K562 (cell line): ENCODE data around the gene BMP6. TPM values are rescaled to one million over a fixed set of nuclear protein-coding genes. Genes with fewer than 3 reads are reported as not detected.

Source experiments
- ATAC-seq: fragments of 200-7000 bp; cut with Tn5 transposase; 3 replicates; pipeline ENCODE4 v1.9.1; 2020; ENCODE audit warnings: moderate library complexity
- BruUV-seq: library from RNA; stranded (reverse); fragments of 400-500 nt; replicated peaks from 2 replicates; lab custom pipeline; 2021; lab: Mats Ljungman, UMichigan
- CTCF ChIA-PET: fragments of 300-600 bp; formaldehyde crosslinking; extraction: SDS; loops from one replicate; lab custom pipeline; 2021; ENCODE audit warnings: low intra/inter-chr PET ratio; lab: Yijun Ruan, JAX
- POLR2A ChIA-PET: fragments of 300-600, 350-650 bp; sonication (Branson Sonifier 250); formaldehyde crosslinking; extraction: SDS; loops from one replicate; lab custom pipeline; 2021; ENCODE audit warnings: antibody characterized with exemption, inconsistent platforms; lab: Yijun Ruan, JAX
- DNase-seq, 4 experiments: peaks; one replicate each; pipeline versions ENCODE4 v3.0.0 to v3.0.0-alpha.2; 2011 to 2018; ENCODE audit warnings: low spot score in 3 of 4, mixed read lengths in 3 of 4; ENCODE audit errors: extremely low read depth in 1 of 4
- FAIRE-seq: peaks from 2 replicates; lab custom pipeline; 2011; peaks lifted over from hg19 to GRCh38; lab: Jason Lieb, UNC
- H2AFZ ChIP-seq: 2 replicates; pipeline ENCODE4 v1.6.0; 2011; ENCODE audit warnings: low read depth, low read length, control low read depth, inconsistent platforms
- H3K27ac ChIP-seq: fragments of 200-600 bp; 3 replicates; pipeline ENCODE4 v1.8.0; 2011; ENCODE audit warnings: low read depth, mild to moderate bottlenecking, control low read depth, inconsistent platforms, low read length, moderate library complexity, mixed read lengths; ENCODE audit errors: extremely low read depth
- H3K27me3 ChIP-seq, 2 experiments: fragments of 300-600 bp in 1 of 2; 2 replicates in 1 of 2; 3 replicates in 1 of 2; pipeline versions ENCODE4 v1.6.0 to v1.8.0; 2011; ENCODE audit warnings: inconsistent platforms in 2 of 2, low read length in 2 of 2, mild to moderate bottlenecking in 1 of 2, mixed read lengths in 1 of 2, moderate library complexity in 1 of 2; ENCODE audit not compliant: control insufficient read depth in 2 of 2, insufficient read depth in 2 of 2
- H3K36me3 ChIP-seq: fragments of 300-600 bp; 3 replicates; pipeline ENCODE4 v1.8.0; 2011; ENCODE audit warnings: mild to moderate bottlenecking, low read length, inconsistent platforms; ENCODE audit not compliant: control insufficient read depth, insufficient read depth
- H3K4me1 ChIP-seq, 2 experiments: fragments of 200-600 bp in 1 of 2; replicated peaks in 1 of 2; 2 replicates in 1 of 2; 3 replicates in 1 of 2; pipeline versions ENCODE4 v1.5.1 to v1.8.0; 2011; ENCODE audit warnings: inconsistent platforms in 2 of 2, low read length in 2 of 2, mild to moderate bottlenecking in 1 of 2, mixed read lengths in 1 of 2, moderate library complexity in 1 of 2; ENCODE audit not compliant: control insufficient read depth in 2 of 2, insufficient read depth in 2 of 2
- H3K4me2 ChIP-seq: 2 replicates; pipeline ENCODE4 v1.6.1; 2011; ENCODE audit warnings: low read length, control low read depth, inconsistent platforms, mixed read lengths; ENCODE audit not compliant: insufficient read depth
- H3K4me3 ChIP-seq: fragments of 200-600 bp; sonication (generic), shearing (Covaris generic); 2 replicates; pipeline ENCODE4 v1.5.1; 2016; ENCODE audit warnings: control low read depth, inconsistent platforms
- H3K79me2 ChIP-seq: fragments of 200-600 bp; 3 replicates; pipeline ENCODE4 v1.8.0; 2011; ENCODE audit warnings: low read length, inconsistent platforms; ENCODE audit not compliant: control insufficient read depth, insufficient read depth
- H3K9ac ChIP-seq, 2 experiments: 2 replicates each; pipeline versions ENCODE4 v1.6.0 to v1.6.1; 2011; ENCODE audit warnings: low read depth in 2 of 2, low read length in 2 of 2, control low read depth in 1 of 2, inconsistent platforms in 1 of 2, mild to moderate bottlenecking in 1 of 2, mixed read lengths in 1 of 2; ENCODE audit not compliant: insufficient read depth in 1 of 2
- H3K9me1 ChIP-seq: one replicate; pipeline ENCODE4 v1.6.0; 2011; ENCODE audit warnings: inconsistent platforms, mild to moderate bottlenecking, low read length, moderate library complexity; ENCODE audit not compliant: control insufficient read depth, insufficient read depth
- H3K9me3 ChIP-seq: replicated peaks from 2 replicates; pipeline ENCODE4 v1.5.1; 2011; ENCODE audit warnings: low read depth, low read length, inconsistent platforms; ENCODE audit not compliant: control insufficient read depth, insufficient read depth
- H4K20me1 ChIP-seq: replicated peaks from 2 replicates; pipeline ENCODE4 v1.6.1; 2011; ENCODE audit warnings: low read length, inconsistent platforms, mixed read lengths; ENCODE audit not compliant: control insufficient read depth, insufficient read depth
- AFF1 ChIP-seq, 2 experiments: fragments of 450-650 bp; IDR thresholded peaks; 2 replicates each; pipeline ENCODE4 v1.6.1; 2018; ENCODE audit warnings: mild to moderate bottlenecking in 2 of 2, low read depth in 1 of 2; ENCODE audit not compliant: partially characterized antibody in 2 of 2
- FUS ChIP-seq: fragments of 200-400 bp; formaldehyde crosslinking; optimal IDR thresholded peaks from 2 replicates; pipeline ENCODE3; 2017; ENCODE audit warnings: low read depth, low read length
- GTF2E2 ChIP-seq: fragments of 200-800 bp; sonication (Bioruptor generic); IDR thresholded peaks from 2 replicates; pipeline ENCODE4 v1.6.1; 2016; ENCODE audit warnings: missing genetic modification characterization, missing compliant biosample characterization
- KLF1 ChIP-seq: fragments of 450-650 bp; IDR thresholded peaks from 2 replicates; pipeline ENCODE4 v1.6.1; 2016; ENCODE audit warnings: missing genetic modification characterization, missing compliant biosample characterization
- MAFK ChIP-seq: IDR thresholded peaks from 2 replicates; pipeline ENCODE4 v1.6.1; 2011; ENCODE audit warnings: low read length, improper control_type of control experiment
- MAX ChIP-seq: sonication (generic); formaldehyde crosslinking; IDR thresholded peaks from 2 replicates; pipeline ENCODE4 v1.9.0; 2022; ENCODE audit warnings: mild to moderate bottlenecking, missing genetic modification reagents
- PPARD ChIP-seq: fragments of 250-450 bp; sonication (Bioruptor Pico); IDR thresholded peaks from 2 replicates; pipeline ENCODE4 v1.8.0; 2022; ENCODE audit warnings: inconsistent platforms, mild to moderate bottlenecking, moderate library complexity
- RUNX1 ChIP-seq: sonication (generic); IDR thresholded peaks from 2 replicates; pipeline ENCODE4 v1.6.1; 2016; ENCODE audit warnings: antibody characterized with exemption, low read depth
- SMAD4 ChIP-seq: fragments of 250-450 bp; sonication (Bioruptor Pico); conservative IDR thresholded peaks from 2 replicates; pipeline ENCODE4 v1.8.0; 2021; ENCODE audit warnings: inconsistent platforms, mild to moderate bottlenecking, moderate library complexity
- SPI1 ChIP-seq: IDR thresholded peaks from 2 replicates; pipeline ENCODE4 v1.6.1; 2011; ENCODE audit warnings: low read depth, low read length, control low read depth, borderline replicate concordance
- SREBF1 ChIP-seq: fragments of 150-350 bp; IDR thresholded peaks from 2 replicates; pipeline ENCODE4 v1.6.1; 2014; ENCODE audit warnings: antibody characterized with exemption, low read depth, low read length, borderline replicate concordance
- SRSF3 ChIP-seq: fragments of 200-400 bp; formaldehyde crosslinking; IDR thresholded peaks from 2 replicates; pipeline ENCODE4 v1.6.1; 2016; ENCODE audit warnings: mild to moderate bottlenecking, low read length, moderate library complexity; ENCODE audit not compliant: insufficient read depth
- SUPT5H ChIP-seq: fragments of 450-650 bp; IDR thresholded peaks from 2 replicates; pipeline ENCODE4 v1.6.1; 2016
- TAL1 ChIP-seq: fragments of 450-650 bp; IDR thresholded peaks from 2 replicates; pipeline ENCODE4 v1.6.1; 2016; ENCODE audit warnings: mild to moderate bottlenecking
- XRCC3 ChIP-seq: fragments of 450-650 bp; IDR thresholded peaks from 2 replicates; pipeline ENCODE4 v1.6.1; 2017; ENCODE audit warnings: mild to moderate bottlenecking, moderate library complexity
- WGBS: fragments of 100-300 bp; shearing (Covaris generic); methylation state at CpG from one replicate; pipeline ENCODE4 v1.1.6; 2016; ENCODE audit warnings: low coverage, mixed read lengths; ENCODE audit not compliant: insufficient coverage; ENCODE audit errors: missing lambda C conversion rate; 5-methylcytosine and 5-hydroxymethylcytosine counted together
- in situ Hi-C: fragments of 300-500 bp; cut with MboI; formaldehyde crosslinking; loops from 4 replicates; pipeline ENCODE4 v1.15.0; 2018; ENCODE audit warnings: inconsistent platforms, mixed read lengths
- intact Hi-C: fragments of 100-400 bp; cut with micrococcal nuclease; formaldehyde crosslinking; loops from 2 replicates; pipeline ENCODE4 v1.14.2; 2022
- polyA plus RNA-seq, 8 experiments: library from polyadenylated mRNA; depleted of rRNA in 4 of 8; stranded (reverse) in 5 of 8; unstranded in 3 of 8; fragments of >200 nt; fragmentation: Nextera tagmentation in 2 of 8; fragmentation: Illumina TruSeq in 1 of 8; extraction: Ambion mirVana in 2 of 8; extraction: Trizol in 1 of 8; gene quantifications; 2 replicates each; pipeline versions ENCODE4 v1.2.1 to v1.2.3, GENCODE V29; 2011 to 2014; ENCODE audit warnings: inconsistent platforms in 1 of 8, missing spikeins in 1 of 8
- total RNA-seq, 7 experiments: library from RNA; depleted of rRNA in 6 of 7; stranded (reverse); fragments of >200 nt in 6 of 7; fragmentation: Illumina TruSeq in 2 of 7; extraction: Trizol in 2 of 7; gene quantifications; 2 replicates each; pipeline versions ENCODE4 v1.2.1 to v1.2.3, GENCODE V29; 2011 to 2021; ENCODE audit warnings: low replicate concordance in 1 of 7
- TF ChIP-seq, protein P1 (sequence below): fragments of 250-450 bp; sonication (Bioruptor Pico); IDR thresholded peaks from 2 replicates; pipeline ENCODE4 v1.4.0; 2020; ENCODE audit warnings: mild to moderate bottlenecking, moderate library complexity, borderline replicate concordance

The BMP6 gene
- total and polyA plus RNA-seq, 9 of the 15 experiments (the other 6 are each of a cell fraction or from before 2014, with no cell fraction given): 0.01 to 0.13 (median 0.06) TPM; not detected in 3

GRCh38 chr6:7893342-7893741 is 167.4 kb downstream of the BMP6 start:
- FAIRE-seq (no peak), DNase-seq (no peak), ATAC-seq (no peak)
- Histone ChIP-seq H3K27me3 (no peaks in the 10 kb centered on the region), H3K4me2 (no peak overlapping the region), H3K27ac (no peak overlapping the region), H3K9me3 (no peaks in the 10 kb centered on the region), H3K9me1 (peaks cover 2% of the 10 kb centered on the region), H3K4me3 (no peak overlapping the region), H3K79me2 (peaks cover 8% of the 10 kb centered on the region; the same call in 2 of the 3 replicates), H3K4me1 (peaks cover 0 to under 1% of the 10 kb centered on the region in 2 experiments; a peak in 2 of 5 replicates), H3K36me3 (peaks cover 99% of the 10 kb centered on the region), H3K9ac (no peak overlapping the region), H4K20me1 (peaks cover 6% of the 10 kb centered on the region), H2AFZ (no peak overlapping the region)
- intact Hi-C loops: no loop called here
- TF ChIP-seq SUPT5H: no peak
- TF ChIP-seq XRCC3: no peak
- TF ChIP-seq AFF1 (IDR thresholded peaks at IDR 0.05; ENCODE audit: low read depth in 1 of 2, partially characterized antibody in 2 of 2): no peak
- TF ChIP-seq MAFK: no peak
- no peak for TF ChIP-seq SPI1
- no peak for TF ChIP-seq KLF1 (tag)
- TF ChIP-seq FUS: no peak
- TF ChIP-seq, protein P1, sequence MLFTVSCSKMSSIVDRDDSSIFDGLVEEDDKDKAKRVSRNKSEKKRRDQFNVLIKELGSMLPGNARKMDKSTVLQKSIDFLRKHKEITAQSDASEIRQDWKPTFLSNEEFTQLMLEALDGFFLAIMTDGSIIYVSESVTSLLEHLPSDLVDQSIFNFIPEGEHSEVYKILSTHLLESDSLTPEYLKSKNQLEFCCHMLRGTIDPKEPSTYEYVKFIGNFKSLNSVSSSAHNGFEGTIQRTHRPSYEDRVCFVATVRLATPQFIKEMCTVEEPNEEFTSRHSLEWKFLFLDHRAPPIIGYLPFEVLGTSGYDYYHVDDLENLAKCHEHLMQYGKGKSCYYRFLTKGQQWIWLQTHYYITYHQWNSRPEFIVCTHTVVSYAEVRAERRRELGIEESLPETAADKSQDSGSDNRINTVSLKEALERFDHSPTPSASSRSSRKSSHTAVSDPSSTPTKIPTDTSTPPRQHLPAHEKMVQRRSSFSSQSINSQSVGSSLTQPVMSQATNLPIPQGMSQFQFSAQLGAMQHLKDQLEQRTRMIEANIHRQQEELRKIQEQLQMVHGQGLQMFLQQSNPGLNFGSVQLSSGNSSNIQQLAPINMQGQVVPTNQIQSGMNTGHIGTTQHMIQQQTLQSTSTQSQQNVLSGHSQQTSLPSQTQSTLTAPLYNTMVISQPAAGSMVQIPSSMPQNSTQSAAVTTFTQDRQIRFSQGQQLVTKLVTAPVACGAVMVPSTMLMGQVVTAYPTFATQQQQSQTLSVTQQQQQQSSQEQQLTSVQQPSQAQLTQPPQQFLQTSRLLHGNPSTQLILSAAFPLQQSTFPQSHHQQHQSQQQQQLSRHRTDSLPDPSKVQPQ (CRISPR knock-in tag): no peak
- no peak for TF ChIP-seq GTF2E2 (tag)
- no peak for TF ChIP-seq SRSF3
- no peak for TF ChIP-seq RUNX1
- no peak for TF ChIP-seq MAX (CRISPR knock-in tag)
- TF ChIP-seq SREBF1: no peak
- TF ChIP-seq PPARD (CRISPR knock-in tag): no peak
- no peak for TF ChIP-seq TAL1
- no peak for TF ChIP-seq SMAD4 (CRISPR knock-in tag)
- CTCF ChIA-PET: no interaction called here
- in situ Hi-C loops: no loop called here
- 98% methylated on average over 12 of the region's 12 CpGs for WGBS
- no TSS peak for BruUV-seq
- POLR2A ChIA-PET: interaction anchor here (0.5 to 0.8 kb wide), 3 partner anchors 145 to 339 kb away, joined by 3 read pairs; no protein-coding TSS in a partner anchor
